RKO (cell line): ENCODE results near the gene CSH2.

Source experiments
- DNase-seq: peaks from one replicate; pipeline ENCODE4 v3.0.0-alpha.2; 2016; ENCODE audit warnings: low spot score

Gene CSH2

DNA sequence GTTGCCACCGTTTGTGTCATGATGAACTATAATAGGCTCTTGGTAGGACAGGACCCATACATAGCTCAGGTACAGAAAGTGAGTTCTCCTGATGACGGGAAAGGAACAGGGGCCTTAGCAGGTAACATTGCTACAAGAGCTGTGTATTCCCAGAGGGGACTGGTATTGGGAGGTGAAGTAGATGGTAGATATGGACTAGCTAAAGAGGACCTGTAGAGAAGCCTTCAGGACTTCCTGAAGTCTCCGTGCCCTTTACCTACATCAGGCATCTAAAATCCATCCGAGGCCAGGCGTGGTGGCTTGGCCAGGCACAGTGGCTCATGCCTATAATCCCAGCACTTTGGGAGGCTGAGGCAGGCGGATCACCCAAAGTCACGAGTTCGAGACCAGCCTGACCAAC, 18.3 kb downstream of the CSH2 start:
- no peak for DNase-seq

DNA sequence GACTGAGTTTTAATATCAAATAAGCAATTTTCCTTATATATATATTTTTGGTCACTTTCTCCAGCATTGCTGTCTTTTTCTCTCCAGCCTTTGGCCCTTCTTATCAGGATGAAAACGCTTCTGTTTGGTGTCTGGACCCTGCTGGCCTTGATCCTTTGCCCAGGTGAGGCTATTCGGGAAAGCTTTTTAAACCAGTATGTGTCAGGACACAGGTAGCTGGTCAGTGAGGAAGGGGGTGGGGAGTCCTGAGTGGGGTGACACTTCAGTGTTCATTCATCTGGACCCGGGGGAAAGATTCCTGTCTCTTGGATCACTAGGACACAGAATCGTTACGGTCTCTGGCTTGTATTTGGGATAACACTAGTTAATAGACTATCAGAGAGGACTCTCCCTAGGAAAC, 18.8 kb downstream of the CSH2 start:
- no peak for DNase-seq

DNA sequence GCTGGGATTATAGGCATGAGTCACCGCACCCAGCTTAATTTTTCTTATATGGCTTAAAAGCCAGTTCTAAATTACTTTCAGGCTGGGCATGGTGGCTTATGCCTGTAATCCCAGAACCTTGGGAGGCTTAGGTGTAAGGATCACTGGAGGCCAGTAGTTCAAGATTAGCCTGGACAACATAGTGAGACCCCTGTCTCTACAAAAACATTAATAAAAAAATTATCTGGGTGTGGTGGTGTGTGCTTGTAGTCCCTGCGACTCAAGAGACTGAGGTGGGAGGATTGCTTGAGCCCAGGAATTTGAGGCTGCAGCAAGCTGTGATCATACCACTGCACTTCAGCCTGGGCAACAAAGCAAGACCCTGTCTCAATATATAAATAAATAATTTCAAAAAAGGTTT, 20.2 kb downstream of the CSH2 start:
- no peak for DNase-seq

DNA sequence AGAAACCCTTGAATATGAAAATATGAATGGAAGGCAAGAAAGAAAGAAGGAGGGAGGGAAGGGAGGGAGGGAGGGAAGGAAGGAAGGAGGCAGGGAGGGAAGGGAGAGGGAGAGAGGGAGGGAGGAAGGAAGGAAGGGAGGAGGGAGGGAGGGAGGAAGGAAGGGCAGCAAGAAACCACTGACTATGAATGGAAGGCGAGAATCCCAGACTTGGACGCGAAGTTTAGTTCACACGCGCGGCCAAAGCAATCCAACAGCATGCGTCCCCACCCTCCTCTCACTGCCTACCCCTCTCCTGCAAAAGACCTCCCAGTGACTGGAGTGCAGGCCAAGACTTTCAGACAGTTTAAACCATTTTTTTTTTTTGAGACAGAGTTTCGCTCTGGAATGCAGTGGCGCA, 23.1 kb downstream of the CSH2 start:
- DNase-seq: no peak

DNA sequence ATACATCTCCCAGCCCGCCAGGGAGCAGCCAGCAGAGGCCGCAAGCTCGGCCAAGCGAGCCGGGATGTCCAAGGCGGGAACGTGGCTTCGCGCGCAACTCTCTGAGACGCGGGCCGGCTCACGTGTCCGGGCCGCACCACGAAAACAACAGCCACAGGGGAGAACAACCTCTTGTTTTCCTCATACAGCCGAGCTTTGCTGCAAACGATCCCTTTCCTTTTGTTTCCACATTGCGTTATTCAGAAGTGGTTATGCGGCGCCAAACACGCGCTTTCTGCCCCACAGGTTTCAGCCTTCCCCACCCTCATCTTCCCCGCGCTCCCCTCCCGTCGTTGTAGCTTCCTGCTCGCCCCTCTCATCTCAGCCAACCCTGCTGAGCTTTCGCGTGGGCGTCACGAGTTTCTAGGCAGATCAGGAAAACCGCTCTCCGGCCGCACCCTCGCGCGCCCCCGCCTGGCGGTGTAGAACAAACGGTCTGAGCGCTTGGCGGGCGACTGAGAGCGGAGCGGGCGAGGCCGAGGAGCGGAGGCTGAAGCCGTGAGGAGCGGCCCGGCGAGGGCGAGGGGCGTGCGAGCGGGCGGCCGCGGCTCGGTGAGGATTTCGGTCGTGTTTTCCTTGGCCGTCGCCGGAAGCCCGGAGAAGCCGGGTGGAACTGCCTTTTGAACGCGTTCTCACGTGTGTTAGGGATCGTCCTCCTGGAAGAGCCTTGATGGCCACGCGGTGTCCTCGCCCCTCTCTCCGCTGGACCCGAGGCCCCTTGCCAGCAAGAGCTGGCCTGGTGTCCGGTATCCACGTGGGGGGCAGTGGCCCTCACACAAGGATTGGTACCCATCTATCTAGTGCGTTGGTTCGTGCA, 24.4 kb downstream of the CSH2 start:
- no peak for DNase-seq

DNA sequence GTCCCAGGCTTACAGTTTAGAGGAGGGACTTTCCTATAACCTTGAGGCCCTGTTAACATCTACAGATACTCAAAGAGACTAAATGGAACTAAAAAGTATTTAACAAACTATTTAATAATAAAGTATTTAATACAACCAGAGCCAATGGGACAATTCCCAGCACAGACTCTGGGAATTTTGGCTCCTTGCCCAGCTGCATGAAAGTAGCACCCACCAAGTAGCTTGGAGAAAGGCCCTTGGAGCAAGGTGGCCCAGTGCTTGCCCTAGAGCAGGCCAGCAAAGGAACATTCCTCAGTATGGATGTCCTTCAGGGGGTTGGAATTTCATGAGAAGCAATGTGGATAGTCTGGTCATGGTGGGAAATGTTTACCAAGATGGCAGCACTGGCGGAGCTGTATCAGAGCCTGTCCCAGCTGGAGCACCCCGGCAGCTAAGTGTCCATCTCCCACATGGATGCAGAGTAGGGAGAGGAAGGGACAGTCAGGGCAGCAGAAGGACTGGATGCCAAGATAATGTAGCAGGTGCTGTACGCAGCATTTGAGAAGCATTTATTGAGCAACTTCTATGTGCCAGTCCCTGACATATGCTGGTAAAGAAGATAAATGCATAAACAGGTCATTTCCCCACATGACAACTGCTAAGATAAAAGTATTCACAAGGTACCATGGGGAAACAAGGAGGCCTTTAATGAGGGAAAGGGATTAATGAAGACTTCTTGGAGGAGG, 25.8 kb downstream of the CSH2 start:
- DNase-seq: no peak

DNA sequence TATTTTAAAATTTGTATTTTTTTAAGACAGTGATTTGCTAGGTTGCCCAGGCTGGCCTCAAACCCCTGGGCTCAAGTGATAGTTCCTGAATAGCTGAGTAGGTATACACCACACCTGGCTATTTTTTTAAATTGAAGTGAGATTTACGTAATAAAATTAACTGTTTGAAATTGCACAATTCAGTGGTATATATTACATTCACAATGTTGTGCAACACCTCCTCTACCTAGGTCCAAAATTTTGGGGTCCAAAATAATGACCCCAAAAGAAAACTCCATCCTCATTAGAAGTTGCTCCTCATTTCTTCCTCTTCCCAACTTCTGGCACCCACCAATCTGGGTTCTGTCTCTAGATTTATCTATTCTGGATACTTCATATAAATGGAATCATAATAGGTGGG, 28.0 kb downstream of the CSH2 start:
- no peak for DNase-seq

DNA sequence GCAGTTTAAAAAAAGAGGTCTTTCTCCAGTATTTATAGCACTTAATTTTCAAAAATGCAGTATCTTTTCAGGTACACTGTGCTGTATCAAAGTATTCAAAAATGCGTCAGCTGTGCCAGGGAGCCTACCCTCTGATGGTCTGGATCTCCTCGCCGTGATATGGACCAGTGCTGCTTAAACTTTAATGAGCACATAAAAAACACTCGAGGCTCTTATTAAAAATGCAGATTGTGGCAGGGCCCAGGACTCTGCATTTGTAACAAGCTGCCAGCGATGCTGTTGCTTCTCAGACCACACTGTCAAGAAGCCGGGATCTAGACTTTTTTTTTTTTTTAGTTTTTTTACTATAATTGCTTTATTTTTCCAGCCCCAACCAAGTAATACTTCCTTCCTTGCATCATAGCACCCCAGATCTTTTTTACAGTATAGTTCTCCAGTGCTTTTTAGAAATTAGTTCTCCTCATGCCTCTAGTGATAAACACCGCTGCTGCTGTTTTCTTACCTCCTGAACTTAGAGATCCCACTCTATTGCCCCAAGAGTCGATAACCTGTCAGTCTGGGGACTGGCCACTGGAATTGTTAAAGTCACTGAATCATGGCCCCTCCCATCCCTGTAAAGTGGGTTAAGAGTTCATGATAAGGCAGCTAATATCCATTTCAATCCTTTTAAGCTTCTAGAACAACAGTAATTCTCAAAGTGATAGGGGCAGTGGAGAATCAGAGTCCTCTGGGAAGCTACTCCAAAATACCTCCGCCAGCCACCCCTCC, 29.4 kb downstream of the CSH2 start:
- DNase-seq: no peak

DNA sequence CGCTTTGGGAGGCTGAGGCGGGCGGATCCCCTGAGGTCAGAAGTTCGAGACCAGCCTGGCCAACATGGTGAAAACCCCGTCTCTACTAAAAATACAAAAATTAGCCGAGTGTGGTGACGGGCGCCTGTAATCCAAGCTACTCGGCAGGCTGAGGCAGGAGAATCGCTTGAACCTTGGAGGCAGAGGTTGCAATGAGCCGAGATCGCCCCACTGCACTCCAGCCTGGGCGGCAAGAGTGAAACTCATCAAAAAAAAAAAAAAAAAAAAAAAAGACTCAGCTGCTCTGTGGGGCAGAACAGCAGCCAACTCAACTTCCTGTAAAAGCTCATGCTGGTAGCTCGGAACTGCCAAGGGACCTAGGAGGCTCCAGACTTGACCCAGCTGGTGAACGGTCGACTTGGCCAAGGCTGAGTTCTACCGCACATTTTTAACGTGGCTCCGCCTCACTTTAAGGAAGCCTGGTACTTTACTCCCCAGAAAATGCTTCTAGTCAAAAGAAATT, 30.0 kb downstream of the CSH2 start:
- DNase-seq: peak; percentile 70

DNA sequence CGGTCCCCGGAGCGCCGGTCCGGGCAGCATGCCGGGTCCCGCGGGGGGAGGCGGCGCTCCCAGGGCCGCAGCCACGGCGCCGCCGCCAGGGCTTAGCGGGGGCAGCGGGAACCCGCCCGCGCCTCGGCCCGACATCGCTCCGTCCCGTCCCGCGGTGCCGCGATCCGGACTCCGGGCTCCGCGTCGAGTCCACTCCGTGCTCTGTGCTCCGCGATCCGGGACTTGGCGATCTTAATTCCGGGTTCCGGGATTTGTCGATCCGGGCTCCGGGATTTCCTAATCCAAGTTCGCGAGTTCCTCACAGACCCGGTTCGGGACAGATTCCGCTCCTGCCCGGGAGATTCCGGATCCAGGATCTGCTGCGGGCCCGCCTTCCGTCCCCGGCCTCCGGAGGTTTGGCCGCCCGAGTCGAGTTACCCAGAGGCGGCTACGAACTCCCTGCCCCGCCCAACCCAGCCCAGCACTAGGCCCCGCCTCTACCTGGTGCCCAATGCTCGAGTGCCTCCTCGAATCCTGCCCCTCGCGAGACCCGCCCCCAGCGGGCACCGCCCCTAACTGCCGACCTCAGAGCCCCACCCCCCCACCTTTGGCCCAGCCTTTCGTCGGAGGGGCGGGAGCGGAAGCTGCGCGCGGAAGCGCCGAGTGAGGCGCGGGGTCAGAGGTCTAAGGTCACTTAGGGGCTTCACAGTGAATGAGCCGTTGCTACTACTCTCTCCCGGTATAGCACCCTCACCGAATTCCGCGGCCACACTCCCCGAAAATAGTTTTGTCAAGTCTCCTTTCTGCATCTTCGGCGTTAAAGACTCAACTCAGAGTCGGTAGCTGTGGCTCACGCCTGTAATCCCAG, 30.7 kb downstream of the CSH2 start, which contains the start of gene SMARCD2:
Gene SMARCD2, minus strand, starts transcription at position 146 of the 847 bp plus-strand sequence. Its CDS starts 11 bp downstream, at position 135.
- peak; percentile 97 for DNase-seq

DNA sequence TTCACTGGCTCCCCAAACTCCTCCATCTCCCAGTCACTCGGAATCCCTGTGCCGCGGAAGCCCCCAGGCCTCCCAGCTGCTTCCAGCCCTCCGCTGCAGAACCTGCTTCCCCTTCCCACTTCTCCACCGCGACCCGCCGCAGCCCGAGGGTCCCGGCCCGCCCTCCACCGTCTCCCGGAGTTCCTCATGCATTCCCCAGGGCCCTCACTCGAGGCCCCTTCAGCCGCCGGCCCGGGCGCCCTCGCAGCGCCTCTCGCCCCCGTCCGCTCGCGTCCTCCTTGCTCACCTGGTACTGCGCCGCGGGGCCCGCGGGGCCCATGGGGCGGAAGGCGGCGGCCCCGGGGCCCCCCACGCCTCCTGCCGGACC, 31.3 kb downstream of the CSH2 start:
- peak; percentile 30 for DNase-seq

DNA sequence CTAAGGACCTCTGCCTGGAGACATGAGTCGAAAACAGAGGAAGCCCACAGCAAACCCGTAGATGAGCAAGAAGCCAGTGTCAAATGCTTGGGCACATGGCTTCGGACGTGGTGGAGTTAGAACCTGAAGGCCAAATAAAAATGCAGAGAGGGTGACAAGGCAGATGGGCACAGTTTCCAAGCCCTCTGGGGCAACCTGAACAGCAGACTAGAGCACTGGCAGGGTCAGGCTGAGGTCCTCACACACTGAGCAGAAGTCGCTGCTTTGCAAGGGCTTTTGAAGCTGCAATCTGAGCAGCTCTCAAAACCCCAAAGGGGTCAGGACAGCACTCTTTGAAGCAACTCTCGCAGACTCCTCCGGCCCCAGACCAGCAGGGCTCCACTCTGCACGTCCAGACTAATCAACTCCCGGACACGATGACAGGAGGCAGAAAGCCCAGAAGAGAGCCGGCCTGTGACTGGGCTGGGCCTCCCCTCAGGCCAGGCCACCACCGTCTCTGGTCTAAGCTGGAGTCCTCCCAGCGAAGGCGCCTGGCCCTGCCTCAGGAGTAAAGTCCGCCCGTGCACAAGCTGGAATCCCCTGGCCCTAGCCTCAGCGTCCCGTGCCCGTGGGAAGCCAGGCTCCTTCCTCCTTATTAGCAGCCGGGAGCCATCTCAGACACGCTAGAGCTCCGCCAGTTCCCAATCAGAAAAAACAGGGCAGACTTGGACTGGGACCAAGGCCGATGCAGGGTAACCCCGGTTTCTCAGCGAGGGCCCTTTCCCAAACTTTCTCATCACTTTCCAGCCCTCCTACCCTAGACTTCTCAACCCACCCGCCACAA, 31.9 kb downstream of the CSH2 start:
- peak; percentile 58 for DNase-seq

DNA sequence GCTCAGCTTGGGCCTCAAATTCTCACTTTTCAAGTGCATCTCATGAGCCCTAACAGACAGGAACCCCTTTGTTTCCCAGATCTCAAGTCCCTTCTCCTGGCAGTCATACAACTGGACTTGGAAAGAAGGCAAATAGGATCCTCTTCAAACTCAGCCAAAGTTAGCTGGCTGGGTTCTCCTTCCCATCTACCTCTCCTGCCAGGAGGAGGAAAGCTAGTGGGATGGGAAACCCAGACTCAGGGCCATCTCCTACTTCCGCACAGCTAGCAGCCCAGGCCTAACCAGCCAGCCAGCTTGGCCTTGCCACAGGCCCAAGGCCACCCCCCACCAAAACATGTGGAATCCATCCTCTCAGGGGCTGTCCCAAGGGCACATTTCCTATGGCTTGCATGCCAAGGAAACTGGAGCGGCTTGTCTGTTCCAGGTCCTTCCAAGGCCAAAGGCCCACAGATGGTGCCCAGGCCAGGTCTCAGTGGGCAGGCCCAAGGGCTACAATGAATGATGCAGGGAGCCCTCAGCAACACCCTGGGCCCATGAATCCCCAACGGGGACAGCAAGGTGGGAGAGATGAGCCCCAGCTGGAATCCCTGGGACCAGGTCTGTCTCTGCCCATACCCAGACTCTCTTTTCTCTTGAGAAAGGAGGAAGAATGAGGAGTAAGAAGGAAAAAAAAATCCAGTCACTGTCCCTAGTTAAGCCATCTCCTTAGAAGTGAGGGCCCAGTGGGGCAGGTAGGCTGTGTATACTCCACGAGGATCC, 32.7 kb downstream of the CSH2 start:
- DNase-seq: no peak

DNA sequence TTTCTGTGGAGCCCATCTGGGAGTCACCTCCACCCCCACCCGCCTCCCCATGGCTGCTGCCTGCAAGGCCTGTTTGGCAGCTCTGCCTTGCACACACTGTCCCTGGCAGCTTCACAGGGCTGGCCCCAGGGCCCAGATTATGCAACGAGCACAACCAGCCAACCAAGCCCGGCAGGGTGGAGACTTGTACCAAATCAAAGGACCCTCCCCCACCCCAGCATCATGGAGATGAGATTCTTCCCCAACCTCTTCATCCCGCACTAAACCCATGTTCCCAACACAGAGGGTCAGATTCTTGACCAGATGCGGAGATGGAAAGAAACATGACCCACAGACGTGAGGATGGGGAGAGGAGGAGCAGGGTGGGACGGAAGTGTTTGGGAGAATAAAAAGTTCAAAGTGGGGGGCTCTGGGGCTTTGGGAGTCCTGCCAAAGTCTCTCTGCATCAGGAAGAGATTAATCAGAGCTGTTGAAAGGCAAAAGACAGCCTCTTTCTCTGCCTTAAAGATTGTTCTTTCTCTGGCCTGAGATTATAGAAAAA, 34.8 kb downstream of the CSH2 start:
- no peak for DNase-seq

DNA sequence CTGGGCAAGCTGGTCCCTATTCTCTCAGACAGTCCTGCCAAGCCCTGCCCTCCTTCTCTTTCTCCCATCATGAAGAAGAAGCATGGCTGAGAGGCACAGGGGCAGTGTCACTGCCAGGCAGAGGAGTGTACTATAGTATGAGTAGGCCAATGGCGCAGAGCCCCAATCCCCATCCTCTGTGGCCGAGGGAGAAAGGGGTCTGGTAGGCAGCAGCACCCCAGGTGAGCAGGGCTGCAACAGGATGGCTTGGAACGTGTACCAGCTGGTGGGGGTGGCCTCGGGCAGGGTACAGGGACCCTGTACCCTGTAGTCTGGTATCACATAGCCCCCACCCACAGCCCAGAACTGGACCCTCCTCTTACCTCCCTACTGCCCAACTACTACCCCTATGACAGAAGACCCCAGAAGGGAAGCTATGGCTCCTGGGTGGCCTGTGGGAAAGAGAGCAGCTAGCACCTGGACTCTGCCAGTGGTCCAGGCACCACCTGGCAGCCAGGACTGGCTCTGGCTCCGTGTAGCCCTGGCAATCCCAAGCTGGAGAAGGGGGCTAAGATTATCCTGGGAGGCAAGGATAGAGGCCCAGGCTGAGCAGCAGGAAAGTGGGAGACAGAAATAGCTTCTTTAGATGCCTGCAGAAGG, 35.4 kb downstream of the CSH2 start:
- no peak for DNase-seq

DNA sequence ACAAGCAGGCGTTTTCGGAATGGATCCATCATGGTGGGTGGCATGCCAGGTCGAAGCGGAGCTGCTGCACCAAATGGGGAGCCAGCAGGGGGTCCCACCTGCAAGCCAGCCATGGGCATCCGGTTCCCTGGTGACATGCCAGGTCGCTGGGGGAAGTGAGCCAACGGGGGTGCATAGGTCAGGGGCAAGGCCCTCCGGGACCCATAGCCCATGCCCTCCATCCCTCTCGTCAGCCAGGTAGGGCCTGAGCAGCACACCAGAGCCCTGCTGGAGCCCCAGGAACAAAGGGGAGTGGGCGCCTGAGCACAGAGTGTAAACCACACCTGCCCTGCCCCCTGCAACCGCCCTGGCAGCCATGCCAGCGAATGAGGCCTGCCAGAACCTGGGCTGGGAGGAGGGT, 36.0 kb downstream of the CSH2 start:
- no peak for DNase-seq

DNA sequence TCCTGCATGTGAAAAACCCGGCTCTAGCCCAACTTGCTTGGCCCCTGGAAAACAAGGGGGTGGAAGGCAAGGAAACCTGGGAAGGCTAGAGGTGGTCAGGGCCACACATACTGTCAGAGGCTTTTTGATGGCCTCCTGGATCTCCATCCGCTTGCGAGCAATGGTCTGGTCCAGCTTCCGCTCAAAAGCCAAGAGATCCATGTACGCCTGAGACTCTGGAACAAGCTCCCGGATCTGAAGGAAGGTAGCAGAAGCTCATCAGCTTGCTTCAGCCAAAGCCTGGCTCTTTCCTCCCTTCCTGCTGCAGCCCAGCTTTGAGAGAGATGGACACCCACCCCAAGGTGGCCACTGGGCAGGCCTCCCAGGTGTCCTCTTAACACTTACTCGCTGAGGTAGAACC, 36.7 kb downstream of the CSH2 start:
- no peak for DNase-seq

DNA sequence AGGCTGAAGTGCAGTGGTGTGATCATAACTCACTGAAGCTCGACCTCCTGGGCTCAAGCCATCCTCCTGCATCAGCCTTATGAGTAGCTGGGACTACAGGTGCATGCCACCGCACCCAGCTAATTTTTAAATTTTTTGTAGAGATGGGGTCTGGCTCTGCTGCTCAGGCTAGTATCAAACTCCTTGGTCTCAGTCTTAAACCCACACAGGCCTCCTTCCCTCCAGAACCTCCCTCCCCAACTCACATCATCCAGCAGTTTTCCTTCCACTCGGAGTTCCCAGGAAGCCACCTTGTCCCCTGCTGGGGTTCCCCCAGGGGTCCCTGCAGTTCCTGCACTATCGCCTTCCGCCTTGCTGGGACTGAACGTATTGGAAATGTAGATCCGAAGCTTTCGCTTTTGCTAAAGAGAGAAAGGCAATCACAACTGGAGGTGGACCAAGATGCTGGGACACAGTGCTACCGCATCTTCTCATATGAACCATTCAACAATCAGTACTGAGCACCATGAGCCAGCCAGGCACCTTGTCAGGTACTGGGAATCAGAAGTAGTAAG, 38.2 kb downstream of the CSH2 start:
- no peak for DNase-seq
